SHP77 (cell line): ENCODE data around the gene TMEM182.

Experiments
- DNase-seq, 2 experiments: peaks; one replicate each; lab custom pipeline; 2025; lab: John Stamatoyannopoulos, UW

Gene TMEM182

DNA sequence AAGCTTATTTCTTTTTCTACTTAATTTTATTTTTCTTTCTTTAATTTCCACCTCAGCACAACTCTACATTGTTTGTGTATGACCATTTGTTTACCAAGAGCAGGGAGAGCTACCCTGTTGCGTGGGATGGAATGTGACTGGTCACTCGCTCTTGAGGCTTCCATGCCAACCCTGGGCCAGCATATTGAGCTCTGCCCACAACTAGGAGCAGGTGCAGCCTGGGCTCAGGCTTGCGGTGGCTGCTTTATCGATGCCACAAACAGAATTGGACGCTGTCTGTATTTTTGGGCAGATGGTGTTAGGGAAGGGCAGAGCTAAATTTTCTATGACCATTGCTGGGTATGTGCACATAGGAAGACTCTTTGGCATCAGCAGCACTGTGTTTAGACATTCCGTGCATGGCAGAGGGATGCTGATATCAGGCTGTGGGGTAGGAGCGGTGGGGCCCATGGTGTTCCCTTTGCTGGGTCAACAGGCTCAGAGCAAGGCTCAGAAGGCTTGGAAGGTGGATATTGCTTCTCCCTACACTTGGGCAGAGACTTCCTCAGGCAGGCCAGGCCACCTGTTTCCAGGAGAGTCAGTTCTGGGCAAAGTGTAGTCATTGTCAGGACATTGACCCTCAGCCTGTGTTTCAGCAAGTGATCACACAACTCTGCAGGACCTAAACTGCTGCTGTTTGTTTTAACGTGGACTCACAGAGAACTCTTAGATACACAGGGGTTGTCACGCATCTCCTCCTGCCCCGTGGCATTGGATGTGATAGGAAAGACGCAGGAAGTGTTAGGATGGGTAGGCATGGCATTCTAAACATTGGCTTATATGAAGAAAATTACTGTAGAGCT, 40.2 kb downstream of the TMEM182 start:
- DNase-seq = no peak

DNA sequence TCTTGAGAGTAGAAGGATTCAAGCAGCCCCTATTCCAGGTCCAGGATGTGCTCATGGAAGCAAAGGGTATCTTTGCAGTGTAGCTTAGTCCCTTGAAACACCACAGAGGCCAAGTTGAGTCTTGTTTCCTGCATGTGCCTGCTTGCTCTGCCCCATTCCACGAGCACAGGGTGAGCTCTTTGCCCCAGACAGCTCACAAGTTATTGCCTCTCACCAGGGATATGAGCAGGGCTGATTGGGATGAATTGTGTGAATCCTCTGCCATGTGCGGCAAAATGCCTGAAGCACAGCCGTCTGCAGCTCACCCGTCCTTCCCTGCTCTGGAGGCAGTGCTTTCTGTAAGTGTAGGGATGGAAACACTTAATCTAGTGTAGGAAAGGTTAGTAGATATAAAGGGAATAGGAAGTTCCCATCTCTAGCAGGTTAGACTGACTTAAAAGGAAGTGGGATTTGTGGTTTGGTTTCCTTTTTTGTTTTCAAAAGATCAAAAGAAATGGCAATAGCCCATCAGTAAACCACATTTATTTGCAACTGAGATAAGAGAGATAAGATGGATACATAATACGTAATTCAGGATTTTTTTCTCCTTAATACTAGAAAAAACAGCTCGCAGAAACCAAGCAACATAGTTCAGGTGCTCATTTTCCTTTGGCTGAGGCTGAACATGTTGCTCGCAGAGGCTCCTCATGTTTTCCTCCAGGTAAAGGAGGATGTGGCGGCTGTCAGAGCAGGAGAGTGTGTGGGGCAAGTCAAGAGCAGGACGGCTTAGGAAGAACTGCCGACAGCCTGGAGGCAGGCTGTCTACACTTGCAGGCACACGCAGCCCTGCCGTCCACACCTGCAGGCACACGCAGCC, 41.4 kb downstream of the TMEM182 start:
- no peak for DNase-seq

DNA sequence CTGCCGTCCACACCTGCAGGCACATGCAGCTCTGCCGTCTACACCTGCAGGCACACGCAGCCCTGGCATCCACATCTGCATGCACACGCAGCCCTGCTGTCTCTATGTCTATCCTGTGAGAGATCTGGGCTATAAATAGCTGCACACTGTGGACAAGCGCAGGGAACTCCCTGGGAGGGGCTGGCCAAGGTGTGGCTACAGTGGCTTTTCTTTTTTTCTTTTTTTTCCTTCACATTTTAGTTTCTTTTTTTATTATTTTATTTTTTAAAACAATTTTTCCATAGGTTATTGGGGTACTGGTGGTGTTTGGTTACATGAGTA, 42.0 kb downstream of the TMEM182 start:
- DNase-seq = no peak

GRCh38 chr2:102806250-102806837, 44.5 kb downstream of the TMEM182 start:
- peak; percentile 44 to 51 for DNase-seq

DNA sequence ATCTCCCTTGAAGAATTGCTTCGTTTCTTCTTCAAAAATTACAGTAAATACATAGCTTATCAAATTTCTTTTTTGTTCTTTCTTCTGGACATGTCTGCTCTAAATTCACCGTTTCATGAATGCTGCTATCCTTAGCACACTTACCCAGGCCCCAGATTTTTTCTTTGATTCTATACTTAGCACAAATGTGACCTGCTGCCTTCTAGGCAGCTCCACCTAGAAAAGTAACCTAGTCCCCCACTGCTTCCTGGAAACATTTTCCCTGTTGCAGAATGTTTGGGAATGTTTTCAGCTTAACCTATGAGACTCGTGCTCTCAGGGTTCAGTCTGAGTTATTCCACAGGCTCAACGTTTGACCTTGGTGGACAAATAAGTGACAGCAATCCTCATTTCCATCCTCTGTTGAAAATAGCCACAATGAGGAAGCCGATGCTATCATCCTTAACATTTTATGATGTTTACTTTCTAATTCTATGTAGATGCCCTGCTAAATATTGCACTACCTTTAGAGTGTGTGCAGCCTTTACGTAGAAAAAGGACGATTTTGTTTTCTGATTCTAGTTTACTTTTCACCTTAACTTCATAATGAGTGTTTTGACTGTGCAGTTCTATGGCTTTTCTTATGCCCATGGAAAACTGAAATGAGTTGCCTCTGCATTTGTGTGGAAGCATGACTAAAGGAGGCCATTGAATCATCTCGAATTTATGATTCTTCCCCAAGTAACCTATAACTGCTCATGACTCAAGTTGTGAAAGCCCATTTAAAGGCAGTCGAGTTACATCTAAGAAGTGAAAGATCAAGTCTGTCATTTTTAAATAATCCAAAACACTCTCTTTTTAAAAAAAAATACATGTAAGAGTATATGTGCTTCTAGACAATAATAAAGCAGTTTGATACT, 47.7 kb downstream of the TMEM182 start:
- DNase-seq = no peak

DNA sequence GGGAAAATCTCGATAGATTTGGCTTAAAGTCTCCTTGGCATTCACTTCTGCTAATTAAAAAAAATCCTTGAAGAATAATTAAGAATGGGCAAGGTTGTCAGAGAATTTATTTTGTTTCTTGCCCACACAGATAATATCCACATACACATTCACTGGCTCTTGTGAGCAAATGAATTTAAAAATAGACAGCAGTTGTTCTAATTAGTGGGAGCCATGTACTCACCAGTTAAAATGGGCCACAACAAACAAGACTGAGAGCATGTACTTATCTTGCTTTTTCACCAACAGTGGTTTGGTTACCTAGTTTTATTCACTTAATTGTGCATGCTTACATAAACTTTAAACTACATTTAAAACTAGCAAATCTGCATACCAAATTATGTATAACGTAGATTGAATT, 53.5 kb downstream of the TMEM182 start:
- DNase-seq = no peak

DNA sequence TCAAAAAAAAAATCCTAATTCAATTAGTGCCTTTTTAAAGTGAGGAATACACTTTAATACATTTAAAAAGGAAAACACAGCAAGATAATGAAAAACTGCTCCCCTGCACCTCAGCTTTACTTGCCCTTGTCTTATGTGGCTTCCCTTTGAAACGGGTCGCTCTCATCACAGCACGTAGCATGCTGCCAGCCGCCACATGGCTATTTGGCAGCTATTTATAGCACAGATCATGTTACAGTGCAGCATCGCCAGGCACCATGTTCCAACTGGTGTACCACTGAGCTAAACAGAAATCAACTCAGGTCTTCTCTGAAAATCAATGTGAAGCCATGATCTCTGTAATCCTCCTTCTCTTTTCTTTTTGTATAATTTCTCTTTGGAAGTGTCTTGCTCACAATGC, 65.1 kb downstream of the TMEM182 start:
- peak; percentile 56 to 83 for DNase-seq

- DNase-seq = no peak
Observed at GRCh38 chr2:102832789-102833188, 71.0 kb downstream of the TMEM182 start.

- DNase-seq = no peak
Observed at GRCh38 chr2:102834523-102835273, 72.9 kb downstream of the TMEM182 start.

DNA sequence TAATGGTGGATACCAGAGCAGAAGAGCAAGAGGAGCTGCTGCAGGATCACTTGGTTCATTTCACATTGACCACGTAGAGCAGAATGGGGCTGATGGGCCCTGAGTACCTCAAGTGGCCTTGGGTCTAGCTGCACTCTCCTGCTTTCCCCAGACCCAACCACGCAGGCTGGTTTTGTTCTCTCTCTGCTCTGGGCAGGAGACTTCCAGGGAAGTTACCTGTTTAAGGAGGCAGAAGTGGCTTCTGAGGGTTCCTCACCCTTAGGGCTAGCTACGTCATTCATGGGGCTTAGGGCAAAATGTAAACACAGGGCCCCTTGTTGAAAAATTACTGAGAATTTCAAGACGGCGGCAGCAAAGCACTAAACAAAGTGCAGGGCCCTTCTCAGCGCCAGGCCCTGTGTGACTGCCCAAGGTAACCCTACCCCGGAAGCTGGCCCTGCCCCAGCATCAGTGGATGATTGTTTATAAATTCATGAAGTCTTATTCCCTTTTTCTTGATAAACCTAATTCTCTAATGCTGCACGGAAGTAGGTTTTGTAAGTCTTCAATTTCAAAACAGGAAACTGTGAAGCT, 75.9 kb downstream of the TMEM182 start:
- DNase-seq = no peak

DNA sequence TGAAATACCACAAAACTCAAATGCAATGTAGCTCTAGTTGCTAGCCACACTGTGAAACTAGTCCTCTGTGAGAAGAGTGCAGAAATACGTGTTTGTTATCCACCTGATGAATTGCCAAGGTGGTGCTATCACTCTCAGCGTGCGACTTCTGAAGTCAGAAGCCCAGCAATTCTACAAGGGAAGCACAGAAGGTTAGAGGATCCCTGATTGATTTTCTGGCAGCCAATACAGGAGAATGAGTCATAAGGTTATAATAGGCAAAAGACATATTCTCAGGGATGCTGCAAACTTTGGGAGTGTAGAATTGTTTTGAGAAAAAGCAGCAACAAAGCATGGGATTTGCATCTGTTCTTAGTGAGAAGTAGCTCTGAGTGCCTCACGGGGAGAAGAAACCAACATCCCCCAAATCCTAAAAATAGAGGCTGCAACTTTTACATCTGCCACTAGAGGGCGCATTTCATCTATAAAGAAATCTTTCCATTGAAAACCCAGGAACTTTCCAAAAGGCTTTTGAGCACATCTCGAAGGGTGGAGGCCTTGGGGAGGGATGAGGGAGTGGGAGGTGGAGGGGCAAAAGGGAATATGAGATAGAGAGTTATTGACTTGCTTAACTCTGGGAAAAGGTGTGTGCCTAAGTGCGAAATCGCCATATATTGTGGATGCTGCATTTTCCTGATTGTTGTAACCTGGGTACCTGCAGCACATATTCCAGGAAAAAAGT, 78.0 kb downstream of the TMEM182 start:
- DNase-seq = peak in 1 of 2 experiments; percentile 24

DNA sequence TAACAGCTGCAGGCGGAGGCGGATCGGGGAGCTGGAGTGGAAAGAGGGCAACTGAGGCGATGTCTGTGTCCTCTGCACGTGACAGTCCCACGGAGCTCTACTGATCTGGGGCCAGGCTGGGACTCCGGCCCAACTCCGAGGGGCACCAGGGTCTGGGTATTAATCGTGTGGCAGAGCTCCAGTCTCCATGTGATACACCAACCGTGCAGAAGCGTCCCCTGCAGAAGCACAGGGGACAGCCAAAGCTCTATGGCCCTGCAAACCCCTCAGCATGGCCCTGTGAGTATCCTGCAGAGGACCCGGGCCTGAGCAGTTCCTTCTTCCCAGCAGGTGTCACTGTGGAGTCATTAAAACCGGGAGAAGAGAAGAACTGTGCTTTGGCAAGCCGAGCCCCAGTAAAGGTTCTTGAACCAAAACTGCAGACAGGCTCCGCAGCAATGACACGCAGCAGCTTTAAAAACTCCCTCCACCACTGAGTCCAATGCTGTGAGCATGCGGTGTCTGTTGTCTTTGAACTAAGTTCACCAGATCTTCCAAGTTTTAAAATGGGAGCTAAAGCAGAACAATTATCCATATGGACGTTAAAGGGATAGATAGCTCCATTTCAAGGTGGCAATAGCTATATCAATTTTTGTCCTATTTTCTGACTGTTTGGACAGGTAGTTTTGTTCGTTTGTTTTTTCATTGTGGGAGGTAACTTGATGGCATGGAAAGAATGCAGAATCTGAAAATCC, 79.4 kb downstream of the TMEM182 start:
- peak; percentile 45 to 49 for DNase-seq

- DNase-seq = no peak
Observed at GRCh38 chr2:102843764-102844443, 82.1 kb downstream of the TMEM182 start.

GRCh38 chr2:102844911-102845310, 83.1 kb downstream of the TMEM182 start:
- no peak for DNase-seq

DNA sequence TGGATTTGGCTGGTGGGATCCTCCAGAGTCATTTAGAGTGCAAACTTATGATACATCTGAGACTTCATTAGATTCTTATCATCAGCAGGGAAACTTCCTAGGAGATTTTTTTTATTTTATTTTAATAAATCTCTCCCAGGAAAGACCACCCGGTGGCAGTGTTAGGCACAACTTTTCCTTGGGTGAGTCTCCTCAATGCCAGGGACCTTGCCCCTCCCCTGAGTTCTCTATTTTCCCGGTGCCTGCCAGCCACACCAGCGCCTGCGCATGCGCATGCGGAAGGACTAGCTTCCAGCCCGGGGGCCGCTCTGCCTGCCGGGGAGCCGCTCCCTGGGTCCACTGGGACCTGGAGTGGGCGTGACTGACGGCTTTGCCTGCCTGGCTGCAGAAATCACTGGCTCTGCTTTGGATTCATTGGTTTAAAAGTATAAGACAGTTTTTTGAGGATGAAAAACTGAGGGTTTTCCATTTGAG, 86.6 kb downstream of the TMEM182 start:
- DNase-seq = peak; percentile 70 to 72

DNA sequence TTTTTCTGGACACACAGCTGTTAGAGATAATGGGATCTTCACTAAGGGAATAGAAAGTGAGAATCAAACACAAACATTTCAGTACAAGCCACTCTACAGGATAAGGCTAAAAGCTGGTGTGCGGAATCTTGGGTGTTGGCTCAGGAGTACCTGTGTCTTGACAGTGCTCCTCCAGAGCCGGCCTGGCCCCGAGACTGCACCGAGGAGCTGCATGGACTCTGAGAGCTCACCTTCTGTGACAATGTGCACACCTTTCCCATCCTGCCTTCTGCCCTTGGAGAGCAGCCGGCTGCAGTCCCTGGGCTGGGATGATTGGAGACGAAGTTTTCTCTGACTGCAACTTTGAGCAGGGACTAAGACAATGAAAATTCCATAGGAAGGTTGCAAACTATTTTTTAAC, 89.1 kb downstream of the TMEM182 start:
- no peak for DNase-seq

- no peak for DNase-seq
Observed at GRCh38 chr2:102852867-102853266, 91.0 kb downstream of the TMEM182 start.
